ENCODE results near the gene APOD. TPM values are rescaled to one million over a fixed set of nuclear protein-coding genes. Genes with fewer than 3 reads are reported as not detected.

APOD gene
- polyA plus RNA-seq, 4 donors = 2.6 to 9.3 (median 8.3) TPM

GRCh38 chr3:195557322-195557721, 26.4 kb downstream of the APOD start:
- DNase-seq (ENCODE audit: low read depth in 4 of 4, low spot score in 3 of 4) = no peak

GRCh38 chr3:195556390-195556789, 27.4 kb downstream of the APOD start:
- DNase-seq (ENCODE audit: low read depth in 4 of 4, low spot score in 3 of 4) = no peak

GRCh38 chr3:195555110-195555509, 28.6 kb downstream of the APOD start:
- DNase-seq (ENCODE audit: low read depth in 4 of 4, low spot score in 3 of 4) = no peak

- DNase-seq (ENCODE audit: low read depth in 4 of 4, low spot score in 3 of 4) = no peak
Observed at GRCh38 chr3:195554458-195554857, 29.3 kb downstream of the APOD start.

- no peak for DNase-seq (ENCODE audit: low read depth in 4 of 4, low spot score in 3 of 4)
Observed at GRCh38 chr3:195553268-195553667, 30.5 kb downstream of the APOD start.

- DNase-seq (ENCODE audit: low read depth in 4 of 4, low spot score in 3 of 4) = no peak
Observed at GRCh38 chr3:195551381-195551978, 32.3 kb downstream of the APOD start.

GRCh38 chr3:195550723-195551122, 33.0 kb downstream of the APOD start:
- peak in 2 of 4 donors; percentile 32 to 46 for DNase-seq (ENCODE audit: low read depth in 4 of 4, low spot score in 3 of 4)

GRCh38 chr3:195549931-195550519, 33.7 kb downstream of the APOD start:
- DNase-seq (ENCODE audit: low read depth in 4 of 4, low spot score in 3 of 4) = no peak

- DNase-seq (ENCODE audit: low read depth in 4 of 4, low spot score in 3 of 4) = no peak
Observed at GRCh38 chr3:195548987-195549386, 34.8 kb downstream of the APOD start.

- no peak for DNase-seq (ENCODE audit: low read depth in 4 of 4, low spot score in 3 of 4)
Observed at GRCh38 chr3:195548501-195548900, 35.2 kb downstream of the APOD start.

GRCh38 chr3:195548006-195548405, 35.7 kb downstream of the APOD start:
- no peak for DNase-seq (ENCODE audit: low read depth in 4 of 4, low spot score in 3 of 4)

- DNase-seq (ENCODE audit: low read depth in 4 of 4, low spot score in 3 of 4) = no peak
Observed at GRCh38 chr3:195546130-195546560, 37.6 kb downstream of the APOD start.

- DNase-seq (ENCODE audit: low read depth in 4 of 4, low spot score in 3 of 4) = no peak
Observed at GRCh38 chr3:195544634-195545033, 39.1 kb downstream of the APOD start.

GRCh38 chr3:195544230-195544536, 39.6 kb downstream of the APOD start:
- no peak for DNase-seq (ENCODE audit: low read depth in 4 of 4, low spot score in 3 of 4)

- DNase-seq (ENCODE audit: low read depth in 4 of 4, low spot score in 3 of 4) = peak in 1 of 4 donors; percentile 56
Observed at GRCh38 chr3:195543500-195544229, 40.1 kb downstream of the APOD start.

- peak; percentile 84 to 91 (median 88) for DNase-seq (ENCODE audit: low read depth in 4 of 4, low spot score in 3 of 4)
Observed at GRCh38 chr3:195542698-195543499, 40.8 kb downstream of the APOD start, which contains the start of gene PPP1R2. Gene PPP1R2, minus strand, starts transcription at chr3:195543325. Its CDS starts 300 bp downstream, at chr3:195543025.

- DNase-seq (ENCODE audit: low read depth in 4 of 4, low spot score in 3 of 4) = no peak
Observed at GRCh38 chr3:195542316-195542697, 41.4 kb downstream of the APOD start.

GRCh38 chr3:195540511-195540910, 43.2 kb downstream of the APOD start:
- DNase-seq (ENCODE audit: low read depth in 4 of 4, low spot score in 3 of 4) = no peak

GRCh38 chr3:195540027-195540426, 43.7 kb downstream of the APOD start:
- no peak for DNase-seq (ENCODE audit: low read depth in 4 of 4, low spot score in 3 of 4)

- no peak for DNase-seq (ENCODE audit: low read depth in 4 of 4, low spot score in 3 of 4)
Observed at GRCh38 chr3:195539479-195539878, 44.3 kb downstream of the APOD start.

- no peak for DNase-seq (ENCODE audit: low read depth in 4 of 4, low spot score in 3 of 4)
Observed at GRCh38 chr3:195537995-195538394, 45.7 kb downstream of the APOD start.
